ENCODE data around the gene HPD.
"Not testable (repeated sequence)": the region's sequence is repeated elsewhere in the genome, so short reads cannot be mapped to it uniquely, and the experiment has no call there.

The HPD gene

DNA sequence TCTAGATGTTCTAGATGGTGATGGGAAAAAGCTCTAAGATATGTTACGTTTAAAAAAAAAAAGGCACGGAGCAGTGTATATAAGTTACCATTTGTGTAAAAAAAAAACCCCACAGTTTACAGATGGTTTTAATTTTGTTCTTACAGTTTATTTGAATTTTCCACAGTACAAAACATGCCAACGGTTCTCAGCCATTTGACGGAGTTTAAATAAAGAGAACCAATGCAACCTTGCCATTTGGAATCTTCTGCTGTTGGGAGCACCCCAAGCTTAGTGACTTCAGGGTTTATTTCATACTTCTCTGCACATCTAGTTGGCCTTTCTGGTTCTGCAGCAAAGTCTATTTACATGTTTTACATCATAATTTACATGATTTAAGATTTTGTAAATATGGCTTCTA, 7.7 kb upstream of the HPD start:
- Histone ChIP-seq H3K4me3 (ENCODE audit: low read length in 2 of 2) (no peak overlapping the region), H3K4me1 (ENCODE audit: control insufficient read depth, insufficient read depth, low read length) (peaks cover 5% of the 10 kb centered on the region), H3K36me3 (ENCODE audit: control insufficient read depth in 2 of 2, insufficient read depth in 2 of 2, low read length in 2 of 2) (no peaks in the 10 kb centered on the region), H3K9me3 (ENCODE audit: control insufficient read depth in 2 of 2, low read length in 2 of 2) (no peaks in the 10 kb centered on the region), H3K27me3 (ENCODE audit: control insufficient read depth in 1 of 2, insufficient read depth in 2 of 2, low read length in 2 of 2) (no peaks in the 10 kb centered on the region), H3K9ac (ENCODE audit: low read length in 2 of 2) (no peak overlapping the region), H3K27ac (ENCODE audit: low read length) (no peak overlapping the region)

GRCh38 chr12:121861636-121862254, 3.1 kb upstream of the HPD start:
- H3K36me3 ChIP-seq (ENCODE audit: control insufficient read depth in 2 of 2, insufficient read depth in 2 of 2, low read length in 2 of 2) = no peaks in the 10 kb centered on the region
- H3K27me3 ChIP-seq (ENCODE audit: control insufficient read depth in 1 of 2, insufficient read depth in 2 of 2, low read length in 2 of 2) = no peaks in the 10 kb centered on the region
- no peaks in the 10 kb centered on the region for H3K9me3 ChIP-seq (ENCODE audit: control insufficient read depth in 2 of 2, low read length in 2 of 2)
- no peak overlapping the region for H3K4me3 ChIP-seq (ENCODE audit: low read length in 2 of 2)
- H3K4me1 ChIP-seq (ENCODE audit: control insufficient read depth, insufficient read depth, low read length) = peaks cover 26% of the 10 kb centered on the region
- no peak overlapping the region for H3K27ac ChIP-seq (ENCODE audit: low read length)
- H3K9ac ChIP-seq (ENCODE audit: low read length in 2 of 2) = no peak overlapping the region

- not testable (repeated sequence) for H3K27me3 ChIP-seq (ENCODE audit: control insufficient read depth in 1 of 2, insufficient read depth in 2 of 2, low read length in 2 of 2); H3K27ac ChIP-seq (ENCODE audit: low read length); H3K36me3 ChIP-seq (ENCODE audit: control insufficient read depth in 2 of 2, insufficient read depth in 2 of 2, low read length in 2 of 2); H3K9me3 ChIP-seq (ENCODE audit: control insufficient read depth in 2 of 2, low read length in 2 of 2); H3K9ac ChIP-seq (ENCODE audit: low read length in 2 of 2); H3K4me3 ChIP-seq (ENCODE audit: low read length in 2 of 2)
- peaks cover 26% of the 10 kb centered on the region for H3K4me1 ChIP-seq (ENCODE audit: control insufficient read depth, insufficient read depth, low read length)
These were observed 2.0 kb upstream of the HPD start for GRCh38 chr12:121860699-121861098.

DNA sequence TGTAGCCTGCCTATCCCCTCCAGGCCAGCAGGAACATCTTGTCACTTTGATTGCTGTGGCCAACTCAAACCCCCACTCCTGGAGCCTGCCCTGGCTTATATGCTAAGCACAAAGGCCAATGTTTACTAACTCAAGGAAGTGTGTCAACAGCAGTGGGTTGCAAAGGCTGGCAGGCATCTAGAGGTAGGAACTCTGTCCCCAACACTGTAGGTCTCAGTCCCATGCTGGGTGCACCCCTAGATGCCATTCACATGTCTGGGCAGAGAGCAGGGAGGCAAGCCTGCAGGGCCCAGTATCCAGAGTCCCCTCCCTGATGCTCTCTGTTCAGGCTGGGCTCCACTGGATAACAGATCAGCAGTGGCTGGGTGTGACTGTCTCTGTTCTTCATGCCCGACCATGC, 1.6 kb upstream of the HPD start:
- Histone ChIP-seq H3K27ac (ENCODE audit: low read length) (no peak overlapping the region), H3K9me3 (ENCODE audit: control insufficient read depth in 2 of 2, low read length in 2 of 2) (no peaks in the 10 kb centered on the region), H3K27me3 (ENCODE audit: control insufficient read depth in 1 of 2, insufficient read depth in 2 of 2, low read length in 2 of 2) (no peaks in the 10 kb centered on the region), H3K36me3 (ENCODE audit: control insufficient read depth in 2 of 2, insufficient read depth in 2 of 2, low read length in 2 of 2) (no peaks in the 10 kb centered on the region), H3K4me1 (ENCODE audit: control insufficient read depth, insufficient read depth, low read length) (peaks cover 26% of the 10 kb centered on the region), H3K9ac (ENCODE audit: low read length in 2 of 2) (no peak overlapping the region), H3K4me3 (ENCODE audit: low read length in 2 of 2) (no peak overlapping the region)

- H3K4me3 ChIP-seq (ENCODE audit: low read length in 2 of 2) = no peak overlapping the region
- no peak overlapping the region for H3K9ac ChIP-seq (ENCODE audit: low read length in 2 of 2)
- peak overlapping the region; percentile 94 for H3K27ac ChIP-seq (ENCODE audit: low read length)
These were observed 369 bp downstream of the HPD start for GRCh38 chr12:121858318-121858661.

DNA sequence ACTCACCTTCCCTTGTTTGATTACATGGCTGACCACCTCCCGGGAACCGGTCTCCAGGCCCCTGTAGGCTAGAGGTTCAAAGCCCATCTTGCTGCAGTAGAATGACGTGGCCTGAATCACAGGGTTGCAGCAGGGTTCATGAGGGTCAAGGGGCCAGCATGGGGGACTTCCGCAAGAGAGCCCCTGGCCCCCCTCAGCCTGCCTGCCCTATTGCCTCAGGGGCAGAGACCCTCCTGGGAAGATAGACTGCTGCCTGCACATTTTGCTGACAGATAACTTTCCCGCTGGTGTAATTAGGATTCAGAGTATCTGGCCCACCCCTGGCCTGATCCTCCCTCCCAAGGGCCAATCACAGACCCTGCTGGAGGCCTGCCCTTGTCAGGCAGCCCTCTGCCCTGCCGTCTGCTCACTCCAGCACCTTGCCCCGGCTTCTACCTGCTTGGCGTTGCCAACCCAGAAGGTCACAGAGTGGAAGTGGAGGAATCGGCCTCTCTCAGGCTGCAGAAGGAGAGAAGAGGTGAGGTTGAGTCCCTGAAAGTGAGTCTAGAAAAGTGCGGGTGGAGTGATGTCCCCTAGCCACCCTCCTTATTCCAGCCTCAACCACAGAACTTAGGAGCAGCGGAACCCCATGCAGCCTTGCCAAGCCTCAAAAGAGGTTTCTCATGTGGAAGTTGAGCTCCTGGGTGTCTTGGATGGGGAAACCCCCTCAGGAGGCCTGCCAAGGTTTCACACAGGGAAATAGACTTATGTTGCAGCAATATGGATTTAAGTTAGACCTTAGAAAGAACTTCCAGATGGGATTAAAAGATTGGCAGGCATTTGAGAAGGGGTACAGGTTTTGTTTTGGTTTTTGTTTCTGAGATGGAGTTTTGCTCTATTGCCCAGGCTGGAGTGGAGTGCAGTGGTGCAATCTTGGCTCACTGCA, 1.1 kb downstream of the HPD start:
- H3K9me3 ChIP-seq (ENCODE audit: control insufficient read depth in 2 of 2, low read length in 2 of 2) = no peaks in the 10 kb centered on the region
- H3K27ac ChIP-seq (ENCODE audit: low read length) = no peak overlapping the region
- peaks cover 26% of the 10 kb centered on the region for H3K4me1 ChIP-seq (ENCODE audit: control insufficient read depth, insufficient read depth, low read length)
- no peaks in the 10 kb centered on the region for H3K27me3 ChIP-seq (ENCODE audit: control insufficient read depth in 1 of 2, insufficient read depth in 2 of 2, low read length in 2 of 2)
- H3K4me3 ChIP-seq (ENCODE audit: low read length in 2 of 2) = no peak overlapping the region
- no peaks in the 10 kb centered on the region for H3K36me3 ChIP-seq (ENCODE audit: control insufficient read depth in 2 of 2, insufficient read depth in 2 of 2, low read length in 2 of 2)
- no peak overlapping the region for H3K9ac ChIP-seq (ENCODE audit: low read length in 2 of 2)

More at GRCh38 chr12:121858318-121858661, 369 bp downstream of the HPD start:
- Histone ChIP-seq H3K9me3 (ENCODE audit: control insufficient read depth in 2 of 2, low read length in 2 of 2) (no peaks in the 10 kb centered on the region), H3K36me3 (ENCODE audit: control insufficient read depth in 2 of 2, insufficient read depth in 2 of 2, low read length in 2 of 2) (no peaks in the 10 kb centered on the region), H3K27me3 (ENCODE audit: control insufficient read depth in 1 of 2, insufficient read depth in 2 of 2, low read length in 2 of 2) (no peaks in the 10 kb centered on the region), H3K4me1 (ENCODE audit: control insufficient read depth, insufficient read depth, low read length) (peaks cover 26% of the 10 kb centered on the region)

- not testable (repeated sequence) for H3K4me1 ChIP-seq (ENCODE audit: control insufficient read depth, insufficient read depth, low read length); H3K9ac ChIP-seq (ENCODE audit: low read length in 2 of 2); H3K36me3 ChIP-seq (ENCODE audit: control insufficient read depth in 2 of 2, insufficient read depth in 2 of 2, low read length in 2 of 2); H3K9me3 ChIP-seq (ENCODE audit: control insufficient read depth in 2 of 2, low read length in 2 of 2); H3K27ac ChIP-seq (ENCODE audit: low read length); H3K27me3 ChIP-seq (ENCODE audit: control insufficient read depth in 1 of 2, insufficient read depth in 2 of 2, low read length in 2 of 2); H3K4me3 ChIP-seq (ENCODE audit: low read length in 2 of 2)
These were observed 6.3 kb downstream of the HPD start for GRCh38 chr12:121852392-121852791.

- no peaks in the 10 kb centered on the region for H3K4me1 ChIP-seq (ENCODE audit: control insufficient read depth, insufficient read depth, low read length)
- H3K27me3 ChIP-seq (ENCODE audit: control insufficient read depth in 1 of 2, insufficient read depth in 2 of 2, low read length in 2 of 2) = no peaks in the 10 kb centered on the region
- no peaks in the 10 kb centered on the region for H3K9me3 ChIP-seq (ENCODE audit: control insufficient read depth in 2 of 2, low read length in 2 of 2)
- H3K9ac ChIP-seq (ENCODE audit: low read length in 2 of 2) = no peak overlapping the region
- no peak overlapping the region for H3K4me3 ChIP-seq (ENCODE audit: low read length in 2 of 2)
- no peak overlapping the region for H3K27ac ChIP-seq (ENCODE audit: low read length)
- H3K36me3 ChIP-seq (ENCODE audit: control insufficient read depth in 2 of 2, insufficient read depth in 2 of 2, low read length in 2 of 2) = no peaks in the 10 kb centered on the region
These were observed 9.0 kb downstream of the HPD start for GRCh38 chr12:121849665-121850064.

DNA sequence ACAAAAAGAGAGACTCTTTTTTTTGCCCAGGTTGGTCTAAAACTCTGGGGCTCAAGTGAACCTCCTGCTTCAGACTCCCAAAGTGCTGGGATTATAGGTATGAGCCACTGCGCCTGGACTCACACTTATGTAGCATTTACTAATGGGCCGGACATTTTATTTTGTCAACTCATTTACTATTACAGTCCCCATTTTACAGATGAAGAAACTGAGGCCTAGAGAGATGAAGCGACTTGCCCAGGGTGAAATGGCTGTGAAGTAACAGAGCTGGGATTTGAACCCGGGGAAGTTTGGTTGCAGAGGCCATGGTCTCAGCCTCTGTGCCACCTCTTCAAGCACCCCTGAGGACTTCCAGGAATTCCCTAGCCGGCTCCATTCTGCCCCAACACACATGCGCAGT, 9.4 kb downstream of the HPD start:
- H3K27me3 ChIP-seq (ENCODE audit: control insufficient read depth in 1 of 2, insufficient read depth in 2 of 2, low read length in 2 of 2) = no peaks in the 10 kb centered on the region
- H3K9me3 ChIP-seq (ENCODE audit: control insufficient read depth in 2 of 2, low read length in 2 of 2) = no peaks in the 10 kb centered on the region
- H3K9ac ChIP-seq (ENCODE audit: low read length in 2 of 2) = no peak overlapping the region
- H3K4me3 ChIP-seq (ENCODE audit: low read length in 2 of 2) = no peak overlapping the region
- no peak overlapping the region for H3K27ac ChIP-seq (ENCODE audit: low read length)
- H3K36me3 ChIP-seq (ENCODE audit: control insufficient read depth in 2 of 2, insufficient read depth in 2 of 2, low read length in 2 of 2) = no peaks in the 10 kb centered on the region
- no peaks in the 10 kb centered on the region for H3K4me1 ChIP-seq (ENCODE audit: control insufficient read depth, insufficient read depth, low read length)

GRCh38 chr12:121845701-121846100, 13.0 kb downstream of the HPD start:
- no peaks in the 10 kb centered on the region for H3K27me3 ChIP-seq (ENCODE audit: control insufficient read depth in 1 of 2, insufficient read depth in 2 of 2, low read length in 2 of 2)
- H3K27ac ChIP-seq (ENCODE audit: low read length) = no peak overlapping the region
- H3K4me1 ChIP-seq (ENCODE audit: control insufficient read depth, insufficient read depth, low read length) = no peaks in the 10 kb centered on the region
- H3K4me3 ChIP-seq (ENCODE audit: low read length in 2 of 2) = no peak overlapping the region
- no peak overlapping the region for H3K9ac ChIP-seq (ENCODE audit: low read length in 2 of 2)
- no peaks in the 10 kb centered on the region for H3K9me3 ChIP-seq (ENCODE audit: control insufficient read depth in 2 of 2, low read length in 2 of 2)
- H3K36me3 ChIP-seq (ENCODE audit: control insufficient read depth in 2 of 2, insufficient read depth in 2 of 2, low read length in 2 of 2) = no peaks in the 10 kb centered on the region

Measured in stomach smooth muscle (tissue), 2 donors.